GM12874 (cell line): ENCODE measurements around the gene ZMPSTE24.

Source experiments
- TF ChIP-seq, protein P1 (sequence below): IDR thresholded peaks from 2 replicates; pipeline ENCODE4 v1.5.1; 2011; ENCODE audit warnings: low read depth, mild to moderate bottlenecking, control low read depth, low read length, moderate library complexity; ENCODE audit not compliant: insufficient read depth

Gene ZMPSTE24

DNA sequence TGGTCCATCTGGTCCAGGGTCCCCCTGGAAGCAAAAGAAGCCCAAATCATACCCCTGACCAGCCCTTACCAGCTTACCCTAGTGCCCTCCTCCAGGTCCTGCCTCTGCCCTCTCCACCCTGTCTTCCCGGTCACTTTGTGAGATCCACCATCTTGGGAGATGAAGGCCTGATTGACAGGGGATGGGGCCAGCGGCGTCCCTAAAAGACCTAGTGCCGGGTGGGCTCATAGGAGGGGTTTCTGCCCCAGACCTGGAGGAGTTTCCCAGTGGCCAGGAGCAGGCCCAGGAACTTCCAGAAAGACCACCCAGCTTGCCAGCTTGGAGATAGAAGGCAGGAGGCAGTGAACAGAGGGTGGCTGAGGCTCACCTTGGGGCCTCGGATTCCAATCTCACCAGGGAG lies 53.7 kb downstream of the ZMPSTE24 start:
- TF ChIP-seq, protein P1, sequence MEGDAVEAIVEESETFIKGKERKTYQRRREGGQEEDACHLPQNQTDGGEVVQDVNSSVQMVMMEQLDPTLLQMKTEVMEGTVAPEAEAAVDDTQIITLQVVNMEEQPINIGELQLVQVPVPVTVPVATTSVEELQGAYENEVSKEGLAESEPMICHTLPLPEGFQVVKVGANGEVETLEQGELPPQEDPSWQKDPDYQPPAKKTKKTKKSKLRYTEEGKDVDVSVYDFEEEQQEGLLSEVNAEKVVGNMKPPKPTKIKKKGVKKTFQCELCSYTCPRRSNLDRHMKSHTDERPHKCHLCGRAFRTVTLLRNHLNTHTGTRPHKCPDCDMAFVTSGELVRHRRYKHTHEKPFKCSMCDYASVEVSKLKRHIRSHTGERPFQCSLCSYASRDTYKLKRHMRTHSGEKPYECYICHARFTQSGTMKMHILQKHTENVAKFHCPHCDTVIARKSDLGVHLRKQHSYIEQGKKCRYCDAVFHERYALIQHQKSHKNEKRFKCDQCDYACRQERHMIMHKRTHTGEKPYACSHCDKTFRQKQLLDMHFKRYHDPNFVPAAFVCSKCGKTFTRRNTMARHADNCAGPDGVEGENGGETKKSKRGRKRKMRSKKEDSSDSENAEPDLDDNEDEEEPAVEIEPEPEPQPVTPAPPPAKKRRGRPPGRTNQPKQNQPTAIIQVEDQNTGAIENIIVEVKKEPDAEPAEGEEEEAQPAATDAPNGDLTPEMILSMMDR = no peak

- TF ChIP-seq, protein P1 = no peak
These were observed 54.5 kb downstream of the ZMPSTE24 start for GRCh38 chr1:40312238-40313205.

DNA sequence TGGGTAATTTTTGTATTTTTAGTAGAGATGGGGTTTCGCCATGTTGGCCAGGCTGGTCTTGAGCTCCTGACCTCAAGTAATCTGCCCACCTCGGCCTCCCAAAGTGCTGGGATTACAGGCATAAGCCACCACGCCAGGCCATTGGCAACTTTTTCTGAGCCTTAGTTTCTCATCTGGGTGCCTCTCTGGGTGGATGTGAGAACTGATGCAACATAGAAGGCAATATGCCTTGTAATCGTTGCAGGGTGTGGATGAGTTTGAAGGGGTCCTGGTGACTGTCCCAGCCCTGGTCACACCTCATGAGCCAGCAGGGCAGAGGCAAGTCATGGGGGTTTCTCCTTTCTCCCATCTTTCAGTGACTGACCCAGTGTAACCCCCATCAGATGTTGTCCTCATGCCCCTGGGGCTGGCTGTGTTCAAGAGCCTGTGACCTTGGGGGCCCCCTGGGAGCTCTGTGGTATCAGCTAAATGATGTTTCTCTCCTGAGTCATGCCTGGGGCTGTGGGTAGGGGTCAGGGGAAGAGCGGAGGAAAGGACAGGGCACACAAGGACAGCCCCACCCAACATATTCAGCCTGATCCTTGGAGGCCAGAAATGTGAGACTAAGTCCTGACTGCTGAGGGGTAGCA lies 55.4 kb downstream of the ZMPSTE24 start:
- TF ChIP-seq, protein P1 = no peak

DNA sequence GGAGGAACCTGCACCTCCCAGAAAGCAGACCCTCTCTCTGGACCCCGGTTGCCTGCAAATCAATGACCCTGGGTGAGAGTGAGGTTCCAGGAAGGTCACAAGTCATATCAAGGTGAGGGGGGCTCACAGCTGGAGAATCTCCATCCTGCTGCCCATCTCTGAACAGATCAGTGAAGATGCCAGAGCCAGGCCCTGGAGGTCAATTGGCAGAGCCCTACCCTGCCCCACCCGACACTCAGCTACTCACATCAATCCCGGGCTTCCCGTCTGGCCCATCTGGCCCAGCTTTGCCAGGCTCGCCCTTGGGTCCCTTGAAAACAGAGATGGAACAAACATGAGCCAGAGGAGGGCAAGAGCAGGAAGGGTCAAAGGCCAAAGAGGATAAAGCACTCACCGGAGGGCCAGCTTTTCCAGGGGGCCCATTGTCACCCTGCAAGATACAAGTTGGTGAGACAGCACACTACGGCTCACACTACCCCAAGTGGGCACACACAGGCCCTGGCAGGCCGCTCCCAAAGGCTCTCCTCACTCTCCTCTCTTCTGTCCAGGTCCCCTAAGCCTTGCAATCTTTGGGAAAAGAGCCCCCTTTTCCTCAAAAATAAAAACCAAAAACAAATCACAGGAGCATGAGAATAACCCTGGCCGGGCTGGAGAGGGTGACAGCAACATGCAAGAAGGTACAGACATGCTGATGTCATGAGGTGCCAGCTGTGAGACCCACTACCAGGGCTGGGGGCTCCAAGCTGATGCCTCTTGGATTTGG lies 56.1 kb downstream of the ZMPSTE24 start:
- TF ChIP-seq, protein P1 = no peak

- TF ChIP-seq, protein P1 = no peak
These were observed 56.7 kb downstream of the ZMPSTE24 start for GRCh38 chr1:40314721-40315238.

DNA sequence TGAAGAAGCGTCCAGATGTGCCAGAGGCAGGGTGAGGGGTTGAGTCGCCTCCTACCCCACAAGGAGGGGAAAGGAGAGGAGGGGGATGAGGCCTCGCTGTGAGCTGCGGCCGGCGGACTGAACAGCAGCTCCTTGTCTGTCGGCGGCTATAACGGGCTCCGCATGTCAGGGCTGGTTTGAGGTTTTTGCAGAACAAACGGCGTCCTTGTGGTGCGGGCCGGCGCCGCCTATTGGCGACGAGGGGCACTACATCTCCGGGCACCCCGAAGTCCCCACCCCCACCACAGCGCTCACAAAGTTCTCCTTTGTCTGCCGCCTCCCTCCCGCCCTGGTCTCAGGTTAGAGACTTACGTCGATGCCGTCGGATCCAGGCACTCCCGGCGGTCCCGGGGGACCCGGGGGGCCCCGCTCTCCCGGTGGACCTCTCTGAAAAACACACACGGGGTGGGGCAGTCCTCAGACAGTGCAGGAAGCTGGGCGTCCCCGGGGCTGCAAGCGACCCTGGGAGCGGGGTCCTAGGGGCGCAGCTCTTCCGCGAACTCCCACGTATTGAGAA lies 57.3 kb downstream of the ZMPSTE24 start:
- TF ChIP-seq, protein P1 = peak; percentile 99
